Hepatocyte (in vitro differentiated cells): ENCODE measurements around the gene C3orf38.

ENCODE experiments used
- EZH2phosphoT487 ChIP-seq: fragments of 200-600 bp; sonication (generic); IDR thresholded peaks from one replicate; pipeline ENCODE4 v1.6.1; 2018; ENCODE audit warnings: antibody characterized with exemption, mild to moderate bottlenecking, low read depth, moderate library complexity; ENCODE audit not compliant: unreplicated experiment, severe bottlenecking
- TF ChIP-seq, protein P1 (sequence below): fragments of 200-600 bp; sonication (generic); IDR thresholded peaks from 2 replicates; pipeline ENCODE4 v1.5.1; 2016; ENCODE audit warnings: antibody characterized with exemption, mild to moderate bottlenecking; ENCODE audit not compliant: poor library complexity

DNA sequence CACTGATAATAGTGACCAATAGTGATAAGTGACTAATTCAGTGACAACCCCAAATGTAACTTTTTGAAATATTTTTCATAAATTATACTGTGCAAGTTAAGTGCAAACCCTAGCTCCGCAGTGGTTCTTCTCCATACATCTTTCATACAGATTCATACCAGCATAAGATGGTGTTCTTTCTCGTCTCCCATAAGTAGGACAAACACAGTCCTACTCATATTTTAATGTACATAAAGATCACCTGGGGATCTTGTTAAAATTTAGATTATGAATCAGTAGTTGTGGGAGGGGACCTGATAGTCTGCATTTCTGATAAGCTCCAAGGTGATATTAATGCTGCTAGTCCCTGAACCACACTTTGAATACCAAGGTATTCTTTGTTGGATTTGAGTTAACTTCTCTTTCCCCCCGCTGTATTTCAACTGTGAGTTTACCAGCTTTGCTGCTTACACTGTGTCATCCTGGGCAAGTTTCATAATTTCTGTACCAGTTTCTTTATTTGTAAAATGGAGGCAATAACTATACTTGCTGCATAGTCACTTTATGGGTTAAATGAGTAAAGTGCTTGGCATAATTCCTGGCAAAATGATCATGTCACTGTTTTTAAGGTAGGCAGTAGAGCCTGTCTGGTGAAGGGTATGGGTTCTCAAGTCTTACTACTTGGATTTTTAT, 34.7 kb upstream of the C3orf38 start:
- TF ChIP-seq, protein P1, sequence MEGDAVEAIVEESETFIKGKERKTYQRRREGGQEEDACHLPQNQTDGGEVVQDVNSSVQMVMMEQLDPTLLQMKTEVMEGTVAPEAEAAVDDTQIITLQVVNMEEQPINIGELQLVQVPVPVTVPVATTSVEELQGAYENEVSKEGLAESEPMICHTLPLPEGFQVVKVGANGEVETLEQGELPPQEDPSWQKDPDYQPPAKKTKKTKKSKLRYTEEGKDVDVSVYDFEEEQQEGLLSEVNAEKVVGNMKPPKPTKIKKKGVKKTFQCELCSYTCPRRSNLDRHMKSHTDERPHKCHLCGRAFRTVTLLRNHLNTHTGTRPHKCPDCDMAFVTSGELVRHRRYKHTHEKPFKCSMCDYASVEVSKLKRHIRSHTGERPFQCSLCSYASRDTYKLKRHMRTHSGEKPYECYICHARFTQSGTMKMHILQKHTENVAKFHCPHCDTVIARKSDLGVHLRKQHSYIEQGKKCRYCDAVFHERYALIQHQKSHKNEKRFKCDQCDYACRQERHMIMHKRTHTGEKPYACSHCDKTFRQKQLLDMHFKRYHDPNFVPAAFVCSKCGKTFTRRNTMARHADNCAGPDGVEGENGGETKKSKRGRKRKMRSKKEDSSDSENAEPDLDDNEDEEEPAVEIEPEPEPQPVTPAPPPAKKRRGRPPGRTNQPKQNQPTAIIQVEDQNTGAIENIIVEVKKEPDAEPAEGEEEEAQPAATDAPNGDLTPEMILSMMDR = no peak
- TF ChIP-seq EZH2phosphoT487 = no peak
